Measurements from ENCODE around the gene MAP1LC3C.

MAP1LC3C gene

DNA sequence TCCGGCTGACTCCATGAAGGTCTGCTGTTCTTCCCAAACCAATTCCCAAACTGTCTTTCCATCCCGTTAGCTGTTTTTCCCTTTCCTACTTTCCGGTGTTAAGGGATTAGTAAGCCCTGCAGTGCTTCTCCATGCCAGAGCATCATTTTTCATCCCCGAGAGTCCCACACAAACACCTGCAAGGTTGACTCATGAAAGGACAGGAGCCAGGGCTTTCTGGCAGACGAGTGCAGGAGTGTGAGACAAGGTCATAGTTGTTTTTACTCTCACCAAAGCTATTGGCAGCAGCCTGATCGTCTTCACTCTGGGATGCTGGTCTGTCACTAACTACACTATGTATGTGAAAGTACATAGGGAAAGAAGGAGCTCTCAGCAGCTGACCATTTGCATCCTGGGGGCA lies 51.5 kb downstream of the MAP1LC3C start:
- H3K79me2 ChIP-seq (ENCODE audit: insufficient read depth, low read length): no peaks in the 10 kb centered on the region
- H3K9me3 ChIP-seq (ENCODE audit: insufficient read depth, low read length): no peaks in the 10 kb centered on the region
- no peaks in the 10 kb centered on the region for H4K20me1 ChIP-seq (ENCODE audit: low read depth, low read length)
- H3F3A ChIP-seq (ENCODE audit: insufficient read depth): no peaks in the 10 kb centered on the region
- no peak overlapping the region for H2AFZ ChIP-seq (ENCODE audit: low read depth, low read length, severe bottlenecking)
- TF ChIP-seq, protein P1, sequence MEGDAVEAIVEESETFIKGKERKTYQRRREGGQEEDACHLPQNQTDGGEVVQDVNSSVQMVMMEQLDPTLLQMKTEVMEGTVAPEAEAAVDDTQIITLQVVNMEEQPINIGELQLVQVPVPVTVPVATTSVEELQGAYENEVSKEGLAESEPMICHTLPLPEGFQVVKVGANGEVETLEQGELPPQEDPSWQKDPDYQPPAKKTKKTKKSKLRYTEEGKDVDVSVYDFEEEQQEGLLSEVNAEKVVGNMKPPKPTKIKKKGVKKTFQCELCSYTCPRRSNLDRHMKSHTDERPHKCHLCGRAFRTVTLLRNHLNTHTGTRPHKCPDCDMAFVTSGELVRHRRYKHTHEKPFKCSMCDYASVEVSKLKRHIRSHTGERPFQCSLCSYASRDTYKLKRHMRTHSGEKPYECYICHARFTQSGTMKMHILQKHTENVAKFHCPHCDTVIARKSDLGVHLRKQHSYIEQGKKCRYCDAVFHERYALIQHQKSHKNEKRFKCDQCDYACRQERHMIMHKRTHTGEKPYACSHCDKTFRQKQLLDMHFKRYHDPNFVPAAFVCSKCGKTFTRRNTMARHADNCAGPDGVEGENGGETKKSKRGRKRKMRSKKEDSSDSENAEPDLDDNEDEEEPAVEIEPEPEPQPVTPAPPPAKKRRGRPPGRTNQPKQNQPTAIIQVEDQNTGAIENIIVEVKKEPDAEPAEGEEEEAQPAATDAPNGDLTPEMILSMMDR (IDR thresholded peaks at IDR 0.05; ENCODE audit: insufficient read depth, low read length, poor library complexity, severe bottlenecking): no peak
- TF ChIP-seq EZH2phosphoT487 (conservative IDR thresholded peaks at IDR 0.05; ENCODE audit: low read length): no peak
- H3K9ac ChIP-seq (ENCODE audit: low read length): no peak overlapping the region
- no peaks in the 10 kb centered on the region for H3K27me3 ChIP-seq (ENCODE audit: low read length)
- no peaks in the 10 kb centered on the region for H3K9me2 ChIP-seq (replicated peaks; ENCODE audit: insufficient read depth, low read length)
- H3K4me3 ChIP-seq (ENCODE audit: insufficient read depth, low read length, poor library complexity, severe bottlenecking): no peak overlapping the region
- H3K4me2 ChIP-seq (ENCODE audit: low read depth, low read length, poor library complexity, severe bottlenecking): no peak overlapping the region
- no peaks in the 10 kb centered on the region for H3K36me3 ChIP-seq (ENCODE audit: low read length)
- no peak overlapping the region for H3K27ac ChIP-seq (ENCODE audit: low read depth, low read length)
